AG09319 (cell line): Measurements from ENCODE around the gene CD300H.

Source experiments
- DNase-seq: peaks from one replicate; pipeline ENCODE4 v3.0.0-alpha.2; 2010; ENCODE audit warnings: low read depth; ENCODE audit errors: extremely low read depth
- CTCF ChIP-seq: IDR thresholded peaks from 2 replicates; pipeline ENCODE4 v1.5.1; 2011; ENCODE audit warnings: low read depth, mild to moderate bottlenecking, inconsistent platforms, low read length, moderate library complexity

CD300H gene

GRCh38 chr17:74532115-74532514, 35.2 kb downstream of the CD300H start:
- DNase-seq, result no peak
- TF ChIP-seq CTCF, result no peak

GRCh38 chr17:74531231-74531761, 36.0 kb downstream of the CD300H start, which contains the start of gene CD300LB:
Gene CD300LB, minus strand, starts transcription at chr17:74531475. Its CDS starts 125 bp downstream, at chr17:74531350.
- DNase-seq, result no peak
- no peak for TF ChIP-seq CTCF

- no peak for TF ChIP-seq CTCF
- DNase-seq, result no peak
These were observed 36.5 kb downstream of the CD300H start for GRCh38 chr17:74530831-74531150.

- no peak for TF ChIP-seq CTCF
- DNase-seq, result no peak
These were observed 38.1 kb downstream of the CD300H start for GRCh38 chr17:74529243-74529642.

GRCh38 chr17:74528491-74529199, 38.7 kb downstream of the CD300H start:
- no peak for DNase-seq
- no peak for TF ChIP-seq CTCF

GRCh38 chr17:74527756-74528155, 39.6 kb downstream of the CD300H start:
- no peak for TF ChIP-seq CTCF
- DNase-seq, result no peak

- no peak for DNase-seq
- no peak for TF ChIP-seq CTCF
These were observed 40.2 kb downstream of the CD300H start for GRCh38 chr17:74527081-74527480.
